Neural crest cell (in vitro differentiated cells): ENCODE measurements around the gene COL25A1. TPM values are rescaled to one million over a fixed set of nuclear protein-coding genes. Genes with fewer than 3 reads are reported as not detected.

Experiments
- DNase-seq: peaks from one replicate; pipeline ENCODE4 v3.0.0; 2021; ENCODE audit warnings: low read depth, mixed read lengths, low spot score
- H3K27ac Mint-ChIP-seq: one replicate; pipeline ENCODE4 v1.8.0; 2021; ENCODE audit warnings: mild to moderate bottlenecking, mixed read lengths; ENCODE audit not compliant: unreplicated experiment
- H3K27me3 Mint-ChIP-seq: 2 replicates; pipeline ENCODE4 v1.8.0; 2021; ENCODE audit warnings: low read depth, mild to moderate bottlenecking, mixed read lengths
- H3K36me3 Mint-ChIP-seq: 2 replicates; pipeline ENCODE4 v1.8.0; 2021; ENCODE audit warnings: low read depth, mild to moderate bottlenecking, mixed read lengths
- H3K4me1 Mint-ChIP-seq: 2 replicates; pipeline ENCODE4 v1.8.0; 2021; ENCODE audit warnings: mixed read lengths
- H3K4me3 Mint-ChIP-seq: one replicate; pipeline ENCODE4 v1.8.0; 2021; ENCODE audit warnings: mild to moderate bottlenecking, mixed read lengths
- H3K9me3 Mint-ChIP-seq: 2 replicates; pipeline ENCODE4 v1.8.0; 2021; ENCODE audit warnings: mixed read lengths
- total RNA-seq: library from RNA; stranded (reverse); gene quantifications from 2 replicates; pipeline ENCODE4 v1.2.1, GENCODE V29; 2021
- TF ChIP-seq, protein P1 (sequence below): fragments of 200-600 bp; sonication (generic); conservative IDR thresholded peaks from 2 replicates; pipeline ENCODE4 v1.5.0; 2021; ENCODE audit warnings: antibody characterized with exemption, mild to moderate bottlenecking

COL25A1 gene
- total RNA-seq, 1 donor from 2014 or later, result 39.3 TPM

GRCh38 chr4:108846568-108846967 is 455.9 kb downstream of the COL25A1 start:
- H3K36me3 Mint-ChIP-seq, result peaks cover 2% of the 10 kb centered on the region
- no peaks in the 10 kb centered on the region for H3K27me3 Mint-ChIP-seq
- H3K9me3 Mint-ChIP-seq, result no peaks in the 10 kb centered on the region
- H3K27ac Mint-ChIP-seq, result peak overlapping the region; percentile 44
- peaks cover 7% of the 10 kb centered on the region for H3K4me1 Mint-ChIP-seq
- DNase-seq, result no peak
- H3K4me3 Mint-ChIP-seq, result no peak overlapping the region
- TF ChIP-seq, protein P1, sequence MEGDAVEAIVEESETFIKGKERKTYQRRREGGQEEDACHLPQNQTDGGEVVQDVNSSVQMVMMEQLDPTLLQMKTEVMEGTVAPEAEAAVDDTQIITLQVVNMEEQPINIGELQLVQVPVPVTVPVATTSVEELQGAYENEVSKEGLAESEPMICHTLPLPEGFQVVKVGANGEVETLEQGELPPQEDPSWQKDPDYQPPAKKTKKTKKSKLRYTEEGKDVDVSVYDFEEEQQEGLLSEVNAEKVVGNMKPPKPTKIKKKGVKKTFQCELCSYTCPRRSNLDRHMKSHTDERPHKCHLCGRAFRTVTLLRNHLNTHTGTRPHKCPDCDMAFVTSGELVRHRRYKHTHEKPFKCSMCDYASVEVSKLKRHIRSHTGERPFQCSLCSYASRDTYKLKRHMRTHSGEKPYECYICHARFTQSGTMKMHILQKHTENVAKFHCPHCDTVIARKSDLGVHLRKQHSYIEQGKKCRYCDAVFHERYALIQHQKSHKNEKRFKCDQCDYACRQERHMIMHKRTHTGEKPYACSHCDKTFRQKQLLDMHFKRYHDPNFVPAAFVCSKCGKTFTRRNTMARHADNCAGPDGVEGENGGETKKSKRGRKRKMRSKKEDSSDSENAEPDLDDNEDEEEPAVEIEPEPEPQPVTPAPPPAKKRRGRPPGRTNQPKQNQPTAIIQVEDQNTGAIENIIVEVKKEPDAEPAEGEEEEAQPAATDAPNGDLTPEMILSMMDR, result no peak

DNA sequence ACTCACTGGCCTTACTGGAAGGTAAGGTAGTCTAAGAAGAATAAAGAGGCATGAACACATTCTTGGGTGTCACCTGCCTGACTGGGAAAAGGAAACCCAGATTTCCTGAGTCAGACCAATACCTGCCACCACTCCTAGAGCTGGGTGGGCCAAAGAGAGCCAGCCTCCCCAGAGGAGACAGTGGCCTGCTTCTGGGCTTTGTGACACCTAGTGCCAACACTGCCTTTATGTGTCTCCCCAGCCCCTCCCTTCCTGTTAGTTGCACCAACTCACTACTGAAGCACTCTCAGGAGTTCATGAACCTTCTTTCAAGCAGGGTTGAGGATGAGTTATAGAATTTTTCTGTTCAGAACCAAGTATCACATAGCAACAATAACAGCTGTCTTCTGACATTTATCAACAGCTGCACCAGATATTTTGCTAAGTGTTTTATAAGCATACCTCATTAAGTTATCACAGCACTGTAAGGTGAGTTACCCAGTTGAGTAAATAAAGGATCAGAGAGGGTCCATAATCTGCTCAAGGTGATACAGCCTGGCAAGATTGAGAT is 462.0 kb downstream of the COL25A1 start:
- Mint-ChIP-seq H3K9me3 (peaks cover 2% of the 10 kb centered on the region), H3K36me3 (peaks cover 2% of the 10 kb centered on the region), H3K27me3 (no peaks in the 10 kb centered on the region), H3K4me1 (peaks cover 17% of the 10 kb centered on the region), H3K27ac (no peak overlapping the region), H3K4me3 (no peak overlapping the region)
- no peak for DNase-seq
- TF ChIP-seq, protein P1, result no peak

- peaks cover 2% of the 10 kb centered on the region for H3K36me3 Mint-ChIP-seq
- TF ChIP-seq, protein P1, result no peak
- peaks cover 25% of the 10 kb centered on the region for H3K4me1 Mint-ChIP-seq
- H3K9me3 Mint-ChIP-seq, result peaks cover 2% of the 10 kb centered on the region
- H3K27ac Mint-ChIP-seq, result no peak overlapping the region
- H3K4me3 Mint-ChIP-seq, result no peak overlapping the region
- H3K27me3 Mint-ChIP-seq, result no peaks in the 10 kb centered on the region
- no peak for DNase-seq
Observed at GRCh38 chr4:108839333-108839732, 463.1 kb downstream of the COL25A1 start.

DNA sequence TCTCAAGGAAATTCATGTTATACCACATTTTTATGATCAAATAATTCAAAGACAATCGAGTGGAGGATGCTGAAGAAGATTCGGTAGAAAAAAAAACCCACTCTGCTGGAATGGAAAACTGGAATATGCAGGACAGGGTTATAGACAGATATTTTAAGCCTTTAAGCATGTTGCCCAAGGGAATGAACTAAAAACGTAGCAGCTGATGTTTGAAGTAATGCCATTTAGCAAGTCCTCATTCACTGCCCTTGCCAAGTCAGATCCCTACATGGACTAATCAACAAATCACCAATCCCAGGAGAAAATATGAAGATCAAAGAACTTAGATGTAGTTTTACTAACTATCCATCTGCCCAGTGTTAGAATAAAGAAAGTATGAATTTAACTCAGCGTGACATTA is 464.0 kb downstream of the COL25A1 start:
- Mint-ChIP-seq H3K4me1 (peaks cover 33% of the 10 kb centered on the region), H3K27ac (no peak overlapping the region), H3K4me3 (no peak overlapping the region), H3K36me3 (peaks cover 2% of the 10 kb centered on the region), H3K27me3 (no peaks in the 10 kb centered on the region), H3K9me3 (peaks cover 2% of the 10 kb centered on the region)
- TF ChIP-seq, protein P1, result no peak
- no peak for DNase-seq

- Mint-ChIP-seq H3K9me3 (peaks cover 2% of the 10 kb centered on the region), H3K4me1 (peaks cover 37% of the 10 kb centered on the region), H3K27ac (no peak overlapping the region), H3K27me3 (no peaks in the 10 kb centered on the region), H3K4me3 (no peak overlapping the region), H3K36me3 (no peaks in the 10 kb centered on the region)
- no peak for DNase-seq
- TF ChIP-seq, protein P1, result peak; percentile 88
Observed at GRCh38 chr4:108834835-108835384, 467.5 kb downstream of the COL25A1 start.
